ENCODE measurements around the gene CRIP1. TPM values are rescaled to one million over a fixed set of nuclear protein-coding genes. Genes with fewer than 3 reads are reported as not detected.

Gene CRIP1
- 10 to 100 TPM; 27.1 to 44.2 (median 36.0) TPM for polyA plus RNA-seq (ENCODE audit: insufficient read length in 4 of 4)

GRCh38 chr14:105486163-105486973, at the start of gene CRIP1:
Gene CRIP1, plus strand, starts transcription at chr14:105486886. Its CDS starts 374 bp downstream, at chr14:105487260.
- DNase-seq (ENCODE audit: low read depth in 4 of 4, low spot score in 3 of 4): no peak

GRCh38 chr14:105436891-105437722, 49.6 kb upstream of the CRIP1 start:
- DNase-seq (ENCODE audit: low read depth in 4 of 4, low spot score in 3 of 4): no peak

- no peak for DNase-seq (ENCODE audit: low read depth in 4 of 4, low spot score in 3 of 4)
Measured at GRCh38 chr14:105437723-105438500, 48.8 kb upstream of the CRIP1 start.

- DNase-seq (ENCODE audit: low read depth in 4 of 4, low spot score in 3 of 4): no peak
Measured at GRCh38 chr14:105439179-105439578, 47.5 kb upstream of the CRIP1 start.

- no peak for DNase-seq (ENCODE audit: low read depth in 4 of 4, low spot score in 3 of 4)
Measured at GRCh38 chr14:105439710-105440553, 46.8 kb upstream of the CRIP1 start.

GRCh38 chr14:105440554-105440900, 46.2 kb upstream of the CRIP1 start:
- no peak for DNase-seq (ENCODE audit: low read depth in 4 of 4, low spot score in 3 of 4)

- no peak for DNase-seq (ENCODE audit: low read depth in 4 of 4, low spot score in 3 of 4)
Measured at GRCh38 chr14:105440992-105441391, 45.7 kb upstream of the CRIP1 start.

- no peak for DNase-seq (ENCODE audit: low read depth in 4 of 4, low spot score in 3 of 4)
Measured at GRCh38 chr14:105442125-105442524, 44.6 kb upstream of the CRIP1 start.

GRCh38 chr14:105442834-105443233, 43.9 kb upstream of the CRIP1 start:
- DNase-seq (ENCODE audit: low read depth in 4 of 4, low spot score in 3 of 4): no peak

- DNase-seq (ENCODE audit: low read depth in 4 of 4, low spot score in 3 of 4): no peak
Measured at GRCh38 chr14:105444859-105445258, 41.8 kb upstream of the CRIP1 start.

GRCh38 chr14:105445290-105445689, 41.4 kb upstream of the CRIP1 start:
- DNase-seq (ENCODE audit: low read depth in 4 of 4, low spot score in 3 of 4): no peak

GRCh38 chr14:105445901-105446845, 40.5 kb upstream of the CRIP1 start:
- DNase-seq (ENCODE audit: low read depth in 4 of 4, low spot score in 3 of 4): no peak

- no peak for DNase-seq (ENCODE audit: low read depth in 4 of 4, low spot score in 3 of 4)
Measured at GRCh38 chr14:105446971-105447370, 39.7 kb upstream of the CRIP1 start.

GRCh38 chr14:105447651-105448640, 38.7 kb upstream of the CRIP1 start:
- no peak for DNase-seq (ENCODE audit: low read depth in 4 of 4, low spot score in 3 of 4)

- DNase-seq (ENCODE audit: low read depth in 4 of 4, low spot score in 3 of 4): no peak
Measured at GRCh38 chr14:105448706-105449111, 38.0 kb upstream of the CRIP1 start.

GRCh38 chr14:105449276-105450122, 37.2 kb upstream of the CRIP1 start:
- DNase-seq (ENCODE audit: low read depth in 4 of 4, low spot score in 3 of 4): no peak

GRCh38 chr14:105450123-105450505, 36.6 kb upstream of the CRIP1 start:
- DNase-seq (ENCODE audit: low read depth in 4 of 4, low spot score in 3 of 4): no peak

Measured in right renal pelvis (tissue), 4 donors.